Measurements from ENCODE around the gene TUBA4B. TPM values are rescaled to one million over a fixed set of nuclear protein-coding genes. Genes with fewer than 3 reads are reported as not detected.

The TUBA4B gene
- total and polyA plus RNA-seq, 2 of the 4 experiments (the other 2 are of a cell fraction) = not detected

- Histone ChIP-seq H2BK15ac (ENCODE audit: low read depth, low read length) (no peak overlapping the region), H2BK5ac (ENCODE audit: low read depth, low read length, poor library complexity, severe bottlenecking) (no peak overlapping the region), H3K23ac (ENCODE audit: low read depth, low read length) (no peak overlapping the region), H4K5ac (ENCODE audit: low read depth, low read length) (no peak overlapping the region), H2AFZ (replicated peaks; ENCODE audit: low read length, poor library complexity) (no peak overlapping the region), H3K79me1 (ENCODE audit: low read depth in 1 of 2, low read length in 2 of 2) (peaks cover 5 to 19% of the 10 kb centered on the region in 2 experiments; a peak in 3 of 4 replicates), H3K4me3 (ENCODE audit: insufficient read depth, low read depth, low read length) (no peak overlapping the region), H2BK20ac (ENCODE audit: low read depth, low read length) (no peak overlapping the region), H3K18ac (ENCODE audit: low read depth, low read length) (no peak overlapping the region), H3K4me1 (ENCODE audit: control insufficient read depth, insufficient read depth, low read length) (peaks cover 16% of the 10 kb centered on the region), H4K20me1 (ENCODE audit: insufficient read depth, low read length) (peaks cover 9% of the 10 kb centered on the region; the same call in 1 of the 2 replicates), H2AK5ac (ENCODE audit: low read depth, low read length) (no peak overlapping the region), H3K4ac (ENCODE audit: low read depth, low read length) (no peak overlapping the region), H3K27ac (ENCODE audit: insufficient read depth, low read length) (no peak overlapping the region), H2BK120ac (ENCODE audit: low read depth, low read length) (no peak overlapping the region), H4K8ac (ENCODE audit: low read depth in 2 of 2, low read length in 2 of 2) (no peak overlapping the region), H2AK9ac (replicated peaks; ENCODE audit: low read depth, low read length, poor library complexity) (no peak overlapping the region), H3K27me3 (ENCODE audit: control insufficient read depth, insufficient read depth, low read length) (no peaks in the 10 kb centered on the region), H3K4me2 (ENCODE audit: low read depth, low read length) (no peak overlapping the region), H3K14ac (replicated peaks; ENCODE audit: low read depth, low read length) (no peak overlapping the region), H3K56ac (ENCODE audit: extremely low read depth, insufficient read depth, low read length) (no peak overlapping the region), H4K91ac (ENCODE audit: insufficient read depth, low read depth, low read length) (no peak overlapping the region), H3K9me1 (ENCODE audit: insufficient read depth, low read length) (peaks cover 8% of the 10 kb centered on the region; the same call in 1 of the 2 replicates), H3K9me3 (ENCODE audit: control insufficient read depth, insufficient read depth, low read length) (no peaks in the 10 kb centered on the region), H3K9ac (ENCODE audit: low read depth, low read length) (no peak overlapping the region), H3K36me3 (ENCODE audit: control insufficient read depth, insufficient read depth, low read length) (peaks cover 15% of the 10 kb centered on the region)
- ATAC-seq (ENCODE audit: low read depth) (no peak), DNase-seq (no peak)
- CTCF ChIA-PET = no interaction called here
- in situ Hi-C loops (cut with MboI; ENCODE audit: low sequenced_read_pairs) = loop anchor here (5.0 kb wide), 1 partner anchor 33 kb away; the partner anchor contains the start of gene SLC23A3
- dilution Hi-C loops (cut with HindIII; ENCODE audit: low sequenced_read_pairs, unreplicated experiment) = no loop called here
- intact Hi-C loops (cut with micrococcal nuclease) = no loop called here
- no peak for TF ChIP-seq MAZ (IDR thresholded peaks at IDR 0.05; ENCODE audit: borderline replicate concordance, low read depth, low read length)
- TF ChIP-seq RFX5 (IDR thresholded peaks at IDR 0.05; ENCODE audit: low read depth, low read length) = no peak
- TF ChIP-seq CEBPB (IDR thresholded peaks at IDR 0.05; ENCODE audit: low read depth, low read length) = no peak
- TF ChIP-seq RAD21 (IDR thresholded peaks at IDR 0.05; ENCODE audit: low read length) = no peak
- TF ChIP-seq NFE2L2 (IDR thresholded peaks at IDR 0.05; ENCODE audit: low read depth, low read length) = no peak
- TF ChIP-seq ELK1 (IDR thresholded peaks at IDR 0.05; ENCODE audit: borderline replicate concordance, low read depth, low read length) = no peak
- TF ChIP-seq FOS (IDR thresholded peaks at IDR 0.05; ENCODE audit: low read depth, low read length) = no peak
- no peak for TF ChIP-seq MAFK (IDR thresholded peaks at IDR 0.05; ENCODE audit: low read depth, low read length)
- TF ChIP-seq USF2 (IDR thresholded peaks at IDR 0.05; ENCODE audit: low read depth, low read length) = no peak
- TF ChIP-seq RCOR1 (IDR thresholded peaks at IDR 0.05; ENCODE audit: insufficient replicate concordance, low read length) = no peak
- no CpG with 5 or more reads among the region's 5 CpGs for WGBS, 2 experiments (ENCODE audit: extremely low coverage in 2 of 2, insufficient read length in 1 of 2)
- POLR2A ChIA-PET (ENCODE audit: unreplicated experiment) = no interaction called here
- BruUV-seq (replicated peaks) = no TSS peak
Observed at GRCh38 chr2:219205165-219205538, 47.9 kb upstream of the TUBA4B start.
